H1 (cell line): ENCODE results near the gene XDH. TPM values are rescaled to one million over a fixed set of nuclear protein-coding genes. Genes with fewer than 3 reads are reported as not detected.

ENCODE experiments used
- CTCF ChIA-PET: fragments of 300-600 bp; sonication (Branson Sonifier 250); formaldehyde crosslinking; loops from one replicate; lab custom pipeline; 2021; ENCODE audit not compliant: partially characterized antibody; lab: Charles Lee
- POLR2A ChIA-PET: fragments of 300-600 bp; sonication (Branson Sonifier 250); formaldehyde crosslinking; loops from one replicate; lab custom pipeline; 2021; ENCODE audit warnings: inconsistent platforms; ENCODE audit not compliant: partially characterized antibody; lab: Charles Lee
- DNase-seq, 2 experiments: peaks; one replicate each; pipeline versions ENCODE4 v3.0.0 to v3.0.0-alpha.2; 2010 to 2022; ENCODE audit warnings: low spot score in 2 of 2, low read depth in 1 of 2, mixed read lengths in 1 of 2
- FAIRE-seq: peaks from 2 replicates; lab custom pipeline; 2011; peaks lifted over from hg19 to GRCh38; lab: Jason Lieb, UNC
- H2AFZ ChIP-seq: 2 replicates; pipeline ENCODE4 v1.8.1; 2012; ENCODE audit warnings: low read length, inconsistent platforms
- H2AK5ac ChIP-seq: 2 replicates; pipeline ENCODE4 v1.6.1; 2013; ENCODE audit warnings: low read depth, low read length
- H2BK120ac ChIP-seq: replicated peaks from 2 replicates; pipeline ENCODE3; 2013; ENCODE audit warnings: low read depth, low read length, inconsistent platforms
- H2BK12ac ChIP-seq: 2 replicates; pipeline ENCODE4 v1.6.1; 2013; ENCODE audit warnings: low read depth, low read length
- H2BK15ac ChIP-seq: 2 replicates; pipeline ENCODE4 v1.6.1; 2013; ENCODE audit warnings: low read length
- H2BK20ac ChIP-seq: 2 replicates; pipeline ENCODE4 v1.6.1; 2013; ENCODE audit warnings: low read length
- H2BK5ac ChIP-seq: 2 replicates; pipeline ENCODE4 v1.6.1; 2013; ENCODE audit warnings: low read depth, low read length
- H3K14ac ChIP-seq: 2 replicates; pipeline ENCODE4 v1.6.1; 2013; ENCODE audit warnings: inconsistent platforms; ENCODE audit not compliant: insufficient read length
- H3K18ac ChIP-seq: 2 replicates; pipeline ENCODE4 v1.6.1; 2013; ENCODE audit warnings: low read length; ENCODE audit errors: extremely low read depth
- H3K23ac ChIP-seq: 2 replicates; pipeline ENCODE4 v1.6.1; 2013; ENCODE audit warnings: inconsistent platforms; ENCODE audit not compliant: insufficient read length
- H3K23me2 ChIP-seq: 2 replicates; pipeline ENCODE4 v1.6.1; 2013; ENCODE audit warnings: low read depth, low read length
- H3K27ac ChIP-seq: 2 replicates; pipeline ENCODE4 v1.6.1; 2011; ENCODE audit warnings: low read depth, low read length, inconsistent platforms
- H3K27me3 ChIP-seq, 4 experiments: replicated peaks in 1 of 4; 1 replicate in 1 of 4; 2 replicates in 3 of 4; pipeline versions ENCODE4 v1.6.1 to v1.8.1; 2011 to 2013; ENCODE audit warnings: low read length in 3 of 4, mild to moderate bottlenecking in 3 of 4, inconsistent platforms in 2 of 4, mixed read lengths in 2 of 4, moderate library complexity in 1 of 4; ENCODE audit not compliant: control insufficient read depth in 3 of 4, insufficient read depth in 3 of 4; ENCODE audit errors: extremely low read depth in 1 of 4
- H3K36me3 ChIP-seq, 4 experiments: 2 replicates each; pipeline versions ENCODE4 v1.6.1 to v1.8.1; 2011 to 2013; ENCODE audit warnings: mild to moderate bottlenecking in 4 of 4, low read length in 3 of 4, moderate library complexity in 2 of 4, control low read depth in 1 of 4, inconsistent platforms in 1 of 4; ENCODE audit not compliant: insufficient read depth in 4 of 4, control insufficient read depth in 2 of 4
- H3K4ac ChIP-seq: replicated peaks from 2 replicates; pipeline ENCODE3; 2013; ENCODE audit warnings: low read length, low read depth, mixed read lengths, inconsistent platforms; ENCODE audit not compliant: insufficient read length
- H3K4me1 ChIP-seq, 4 experiments: replicated peaks in 1 of 4; 1 replicate in 1 of 4; 2 replicates in 3 of 4; pipeline versions ENCODE4 v1.6.1 to v1.8.1; 2011 to 2013; ENCODE audit warnings: low read length in 3 of 4, inconsistent platforms in 2 of 4, mixed read lengths in 1 of 4; ENCODE audit not compliant: insufficient read depth in 4 of 4, control insufficient read depth in 3 of 4
- H3K4me2 ChIP-seq, 2 experiments: 2 replicates each; pipeline versions ENCODE4 v1.6.1 to v1.8.1; 2011 to 2013; ENCODE audit warnings: low read depth in 2 of 2, low read length in 2 of 2, control low read depth in 1 of 2, inconsistent platforms in 1 of 2, mild to moderate bottlenecking in 1 of 2; ENCODE audit not compliant: insufficient read depth in 1 of 2
- H3K4me3 ChIP-seq, 4 experiments: fragments of 200-600, 300-600 bp in 1 of 4; sonication (generic), shearing (Covaris generic), sonication (Bioruptor Twin) in 1 of 4; 2 replicates each; pipeline versions ENCODE4 v1.5.1 to v1.8.1; 2011 to 2016; ENCODE audit warnings: low read length in 4 of 4, low read depth in 3 of 4, control low read depth in 2 of 4, inconsistent platforms in 2 of 4, mild to moderate bottlenecking in 2 of 4, mixed read lengths in 1 of 4, moderate library complexity in 1 of 4; ENCODE audit not compliant: insufficient read depth in 2 of 4; ENCODE audit errors: extremely low read depth in 1 of 4
- H3K56ac ChIP-seq: replicated peaks from 2 replicates; pipeline ENCODE3; 2013; ENCODE audit warnings: low read depth, mild to moderate bottlenecking, mixed read lengths, low read length, inconsistent platforms; ENCODE audit not compliant: insufficient read length
- H3K79me1 ChIP-seq: 2 replicates; pipeline ENCODE4 v1.6.1; 2013; ENCODE audit warnings: low read depth, low read length, control low read depth
- H3K79me2 ChIP-seq, 2 experiments: 2 replicates each; pipeline versions ENCODE4 v1.6.1 to v1.8.1; 2012 to 2013; ENCODE audit warnings: low read length in 2 of 2, mild to moderate bottlenecking in 2 of 2, inconsistent platforms in 1 of 2; ENCODE audit not compliant: insufficient read depth in 2 of 2, control insufficient read depth in 1 of 2
- H3K9ac ChIP-seq, 4 experiments: replicated peaks in 1 of 4; 1 replicate in 1 of 4; 2 replicates in 3 of 4; pipeline versions ENCODE4 v1.6.1 to v1.8.1; 2011 to 2013; ENCODE audit warnings: low read depth in 3 of 4, low read length in 3 of 4, control low read depth in 2 of 4, mild to moderate bottlenecking in 2 of 4, moderate library complexity in 2 of 4, inconsistent platforms in 1 of 4; ENCODE audit errors: extremely low read depth in 1 of 4
- H3K9me3 ChIP-seq, 2 experiments: 2 replicates each; pipeline versions ENCODE4 v1.6.1 to v1.8.1; 2012 to 2013; ENCODE audit warnings: mild to moderate bottlenecking in 2 of 2, moderate library complexity in 2 of 2, control low read depth in 1 of 2, inconsistent platforms in 1 of 2, low read depth in 1 of 2, low read length in 1 of 2, mixed read lengths in 1 of 2; ENCODE audit not compliant: insufficient read depth in 2 of 2
- H4K20me1 ChIP-seq, 2 experiments: replicated peaks in 1 of 2; 2 replicates each; pipeline versions ENCODE3 to v1.8.1; 2011 to 2013; ENCODE audit warnings: inconsistent platforms in 2 of 2, low read length in 2 of 2, mild to moderate bottlenecking in 1 of 2; ENCODE audit not compliant: insufficient read depth in 2 of 2, control insufficient read depth in 1 of 2
- H4K5ac ChIP-seq: 2 replicates; pipeline ENCODE4 v1.6.1; 2013; ENCODE audit warnings: low read length, low read depth, mixed read lengths, inconsistent platforms; ENCODE audit not compliant: insufficient read length
- H4K8ac ChIP-seq: 2 replicates; pipeline ENCODE4 v1.8.0; 2013; ENCODE audit warnings: mild to moderate bottlenecking, moderate library complexity, low read length, inconsistent platforms; ENCODE audit not compliant: insufficient read depth; ENCODE audit errors: extremely low read depth
- H4K91ac ChIP-seq: replicated peaks from 2 replicates; pipeline ENCODE3; 2013; ENCODE audit warnings: low read length, mixed read lengths, inconsistent platforms; ENCODE audit not compliant: insufficient read length
- CHD2 ChIP-seq: IDR thresholded peaks from 2 replicates; pipeline ENCODE4 v1.6.1; 2012; ENCODE audit warnings: low read length, improper control_type of control experiment
- EZH2 ChIP-seq: fragments of 200-600 bp; sonication (generic); IDR thresholded peaks from 2 replicates; pipeline ENCODE4 v1.7.1; 2012; ENCODE audit warnings: low read depth, mild to moderate bottlenecking, moderate library complexity, low read length, inconsistent platforms; ENCODE audit not compliant: severe bottlenecking
- HDAC2 ChIP-seq, 2 experiments: fragments of 300-600 bp in 1 of 2; sonication (generic) in 1 of 2; IDR thresholded peaks; 2 replicates each; pipeline ENCODE4 v1.6.1; 2011 to 2012; ENCODE audit warnings: low read depth in 2 of 2, low read length in 2 of 2, mild to moderate bottlenecking in 2 of 2, moderate library complexity in 2 of 2, borderline replicate concordance in 1 of 2, inconsistent platforms in 1 of 2
- HDAC6 ChIP-seq: IDR thresholded peaks from one replicate; pipeline ENCODE4 v1.7.1; 2012; ENCODE audit warnings: low read depth, mild to moderate bottlenecking, inconsistent platforms, low read length, moderate library complexity
- RNF2 ChIP-seq: fragments of 200-900, 300-1000 bp; sonication (generic); IDR thresholded peaks from 2 replicates; pipeline ENCODE4 v1.7.1; 2016; ENCODE audit warnings: borderline replicate concordance, low read depth, mild to moderate bottlenecking, antibody characterized with exemption, low read length; ENCODE audit not compliant: poor library complexity, severe bottlenecking; ENCODE audit errors: missing control alignments
- SAP30 ChIP-seq: fragments of 300-600 bp; sonication (generic); IDR thresholded peaks from 2 replicates; pipeline ENCODE4 v1.7.1; 2012; ENCODE audit warnings: low read length, moderate library complexity, mild to moderate bottlenecking, inconsistent platforms; ENCODE audit not compliant: insufficient read depth, insufficient replicate concordance
- TAF7 ChIP-seq: optimal IDR thresholded peaks from 2 replicates; pipeline ENCODE3; 2011; ENCODE audit warnings: low read depth, mild to moderate bottlenecking, inconsistent platforms, low read length, moderate library complexity, borderline replicate concordance
- WGBS, 2 experiments: shearing (Covaris generic) in 1 of 2; methylation state at CpG; one replicate each; pipeline versions ENCODE4 v1.1.6 to v1.1.7; 2013 to 2015; ENCODE audit warnings: low lambda C conversion rate in 2 of 2, mixed read lengths in 2 of 2, inconsistent platforms in 1 of 2, low coverage in 1 of 2, missing lambda C conversion rate in 1 of 2; ENCODE audit not compliant: insufficient replicate concordance in 2 of 2, insufficient coverage in 1 of 2, insufficient read length in 1 of 2; ENCODE audit errors: extremely low coverage in 1 of 2, missing lambda C conversion rate in 1 of 2; 5-methylcytosine and 5-hydroxymethylcytosine counted together
- polyA plus RNA-seq, 7 experiments: library from polyadenylated mRNA; depleted of rRNA in 3 of 7; stranded (reverse) in 5 of 7; unstranded in 2 of 7; fragments of >200 nt in 5 of 7; fragments of 200-250 nt in 2 of 7; gene quantifications; 1 replicate in 5 of 7; 2 replicates in 1 of 7; 4 replicates in 1 of 7; pipeline versions ENCODE4 v1.2.1 to v1.2.3, GENCODE V29; 2011 to 2013; ENCODE audit warnings: missing spikeins in 2 of 7, mixed read lengths in 2 of 7
- total RNA-seq: library from RNA; stranded (reverse); fragmentation: NEBNext Ultra II Directional; extraction: Animal tissue kit (Norgen Biotek cat#: 25700); gene quantifications from 2 replicates; pipeline ENCODE4 v1.2.1, GENCODE V29; 2021
- TF ChIP-seq, protein P1 (sequence below): IDR thresholded peaks from 2 replicates; pipeline ENCODE4 v1.6.1; 2012; ENCODE audit warnings: inconsistent platforms

XDH gene
- total and polyA plus RNA-seq, 2 of the 8 experiments (the other 6 are each of a cell fraction or from before 2014, with no cell fraction given), result 0.68 to 1.2 TPM

DNA sequence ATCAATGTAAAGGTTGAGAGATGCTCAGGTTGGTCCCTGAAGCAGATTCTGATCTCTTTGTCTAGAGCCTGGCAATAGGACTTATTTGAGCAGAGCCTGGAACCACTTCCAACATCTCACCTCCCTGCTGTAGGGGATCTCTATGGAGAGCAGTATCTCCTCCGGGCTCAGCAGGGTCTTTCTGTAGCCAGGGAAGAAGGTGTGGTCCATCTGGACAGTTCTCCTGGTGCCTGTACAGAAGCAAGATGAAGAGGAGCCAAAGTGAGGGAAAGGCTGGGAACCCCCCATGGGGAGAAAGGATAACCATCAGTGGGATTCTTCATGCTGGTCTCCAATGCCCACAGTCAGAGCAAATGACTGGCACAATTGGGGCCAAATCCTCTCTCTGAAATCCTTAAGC is 34.8 kb downstream of the XDH start:
- no peak overlapping the region for H4K91ac ChIP-seq
- H2AFZ ChIP-seq, result no peak overlapping the region
- no peak overlapping the region for H3K18ac ChIP-seq
- no peak overlapping the region for H3K56ac ChIP-seq
- no peak overlapping the region for H2BK15ac ChIP-seq
- no peak for DNase-seq
- no peak for FAIRE-seq
- no peaks in the 10 kb centered on the region for H3K27me3 ChIP-seq
- H3K36me3 ChIP-seq, result no peaks in the 10 kb centered on the region
- H3K4me2 ChIP-seq, result no peak overlapping the region
- no peak overlapping the region for H2BK120ac ChIP-seq
- no peaks in the 10 kb centered on the region; the same call in 1 of the 2 replicates for H3K23me2 ChIP-seq
- H2BK20ac ChIP-seq, result no peak overlapping the region
- no peak overlapping the region for H3K14ac ChIP-seq
- peaks cover 14 to 16% of the 10 kb centered on the region in 2 experiments for H3K9me3 ChIP-seq
- no peak overlapping the region for H3K27ac ChIP-seq
- H3K79me2 ChIP-seq, result no peaks in the 10 kb centered on the region
- CTCF ChIA-PET, result interaction anchor here (1.6 kb wide), 1 partner anchor 8 kb away, joined by 8 read pairs; no protein-coding TSS in a partner anchor
- no peaks in the 10 kb centered on the region for H3K79me1 ChIP-seq
- no peak overlapping the region for H2BK5ac ChIP-seq
- H3K4me3 ChIP-seq, result no peak overlapping the region
- H4K8ac ChIP-seq, result no peak overlapping the region
- no peak overlapping the region for H3K23ac ChIP-seq
- H2AK5ac ChIP-seq, result no peak overlapping the region
- peaks cover 0 to 14% (median 8%) of the 10 kb centered on the region in 4 experiments; a peak in 6 of 7 replicates for H3K4me1 ChIP-seq
- no peak overlapping the region for H2BK12ac ChIP-seq
- POLR2A ChIA-PET, result no interaction called here
- 73% methylated on average over 1 of the region's 1 CpG; no CpG with 5 or more reads in 1 of the 2 experiments for WGBS, 2 experiments
- no peak overlapping the region for H3K4ac ChIP-seq
- no peaks in the 10 kb centered on the region for H4K20me1 ChIP-seq
- H3K9ac ChIP-seq, result no peak overlapping the region
- no peak overlapping the region for H4K5ac ChIP-seq
- no peak for TF ChIP-seq EZH2
- TF ChIP-seq, protein P1, sequence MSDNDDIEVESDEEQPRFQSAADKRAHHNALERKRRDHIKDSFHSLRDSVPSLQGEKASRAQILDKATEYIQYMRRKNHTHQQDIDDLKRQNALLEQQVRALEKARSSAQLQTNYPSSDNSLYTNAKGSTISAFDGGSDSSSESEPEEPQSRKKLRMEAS, result no peak
- TF ChIP-seq RNF2, result no peak
- TF ChIP-seq HDAC2 (IDR thresholded peaks at IDR 0.05; ENCODE audit: borderline replicate concordance in 1 of 2, low read depth in 2 of 2, low read length in 2 of 2), result no peak
- TF ChIP-seq TAF7, result no peak
- TF ChIP-seq SAP30, result no peak
- TF ChIP-seq HDAC6, result no peak
- TF ChIP-seq CHD2, result no peak
